SK-N-SH (cell line): ENCODE measurements around the gene TBCC. TPM values are rescaled to one million over a fixed set of nuclear protein-coding genes. Genes with fewer than 3 reads are reported as not detected.

Experiments used
- CTCF ChIA-PET: fragments of 300-600, 350-600 bp; formaldehyde crosslinking; extraction: SDS; loops from one replicate; lab custom pipeline; 2021; lab: Yijun Ruan, JAX
- POLR2A ChIA-PET: fragments of 350-600 bp; sonication (Branson Sonifier 250); formaldehyde crosslinking; extraction: SDS; loops from one replicate; lab custom pipeline; 2020; ENCODE audit warnings: antibody characterized with exemption, inconsistent platforms; lab: Yijun Ruan, JAX
- DNase-seq: peaks from one replicate; pipeline ENCODE4 v3.0.0; 2012
- H2AFZ ChIP-seq: fragments of 200-600 bp; sonication (generic); 2 replicates; pipeline ENCODE4 v1.8.1; 2016; ENCODE audit warnings: antibody characterized with exemption, mild to moderate bottlenecking, low read depth
- H3F3A ChIP-seq: fragments of 200-600 bp; sonication (generic); replicated peaks from 2 replicates; pipeline ENCODE3; 2016; ENCODE audit warnings: antibody characterized with exemption, mild to moderate bottlenecking; ENCODE audit not compliant: insufficient read depth
- H3K27ac ChIP-seq, 2 experiments: fragments of 200-500 bp in 1 of 2; fragments of 200-600 bp in 1 of 2; sonication (Bioruptor generic) in 1 of 2; sonication (generic), shearing (Covaris generic) in 1 of 2; 2 replicates each; pipeline versions ENCODE4 v1.5.1 to v1.6.1; 2014 to 2016; ENCODE audit warnings: low read depth in 2 of 2, inconsistent platforms in 1 of 2, low read length in 1 of 2, mild to moderate bottlenecking in 1 of 2, mixed read lengths in 1 of 2
- H3K27me3 ChIP-seq: fragments of 200-600 bp; sonication (generic), shearing (Covaris generic); 2 replicates; pipeline ENCODE4 v1.6.1; 2016; ENCODE audit warnings: mixed run types; ENCODE audit not compliant: insufficient read depth
- H3K36me3 ChIP-seq, 2 experiments: fragments of 200-500 bp in 1 of 2; fragments of 200-600 bp in 1 of 2; sonication (Bioruptor generic) in 1 of 2; sonication (generic) in 1 of 2; replicated peaks in 1 of 2; 2 replicates each; pipeline versions ENCODE3 to v1.5.1; 2014 to 2016; ENCODE audit warnings: low read length in 1 of 2, mild to moderate bottlenecking in 1 of 2; ENCODE audit not compliant: insufficient read depth in 2 of 2, control insufficient read depth in 1 of 2
- H3K4me1 ChIP-seq, 2 experiments: fragments of 200-500 bp in 1 of 2; fragments of 200-600 bp in 1 of 2; sonication (Bioruptor generic) in 1 of 2; sonication (generic), shearing (Covaris generic) in 1 of 2; 2 replicates each; pipeline versions ENCODE4 v1.5.1 to v1.6.1; 2014 to 2016; ENCODE audit warnings: low read depth in 1 of 2, low read length in 1 of 2, mixed run types in 1 of 2; ENCODE audit not compliant: insufficient read depth in 2 of 2, control insufficient read depth in 1 of 2
- H3K4me2 ChIP-seq: fragments of 200-600 bp; sonication (generic), shearing (Covaris generic); 2 replicates; pipeline ENCODE4 v1.6.1; 2017; ENCODE audit warnings: mixed run types
- H3K4me3 ChIP-seq, 2 experiments: fragments of 200-500 bp in 1 of 2; fragments of 200-600 bp in 1 of 2; sonication (Bioruptor generic) in 1 of 2; sonication (generic), shearing (Covaris generic) in 1 of 2; 2 replicates each; pipeline versions ENCODE4 v1.5.1 to v1.8.1; 2014 to 2016; ENCODE audit warnings: low read depth in 2 of 2, inconsistent platforms in 1 of 2, low read length in 1 of 2, mild to moderate bottlenecking in 1 of 2, mixed read lengths in 1 of 2, moderate library complexity in 1 of 2
- H3K79me2 ChIP-seq: fragments of 200-600 bp; sonication (generic); 2 replicates; pipeline ENCODE4 v1.8.1; 2017; ENCODE audit warnings: mild to moderate bottlenecking; ENCODE audit not compliant: insufficient read depth
- H3K9ac ChIP-seq: fragments of 200-600 bp; sonication (generic); 2 replicates; pipeline ENCODE4 v1.6.1; 2017; ENCODE audit warnings: mixed run types
- H3K9me2 ChIP-seq: fragments of 200-600 bp; sonication (generic); 2 replicates; pipeline ENCODE4 v1.6.1; 2017; ENCODE audit warnings: mixed run types
- H3K9me3 ChIP-seq: fragments of 200-600 bp; sonication (generic); 2 replicates; pipeline ENCODE4 v1.6.1; 2017; ENCODE audit warnings: mixed run types, mild to moderate bottlenecking, moderate library complexity
- H4K20me1 ChIP-seq: fragments of 200-600 bp; sonication (generic); 2 replicates; pipeline ENCODE4 v1.6.1; 2017; ENCODE audit warnings: mild to moderate bottlenecking, mixed run types; ENCODE audit not compliant: insufficient read depth
- CHD2 ChIP-seq: fragments of 150-350 bp; IDR thresholded peaks from 2 replicates; pipeline ENCODE4 v1.6.1; 2018; ENCODE audit warnings: low read length; ENCODE audit not compliant: partially characterized antibody
- EP300 ChIP-seq, 2 experiments: IDR thresholded peaks; 2 replicates each; pipeline versions ENCODE4 v1.4.0 to v1.6.1; 2012; ENCODE audit warnings: borderline replicate concordance in 1 of 2, low read depth in 1 of 2, low read length in 1 of 2
- EZH2phosphoT487 ChIP-seq: fragments of 200-600 bp; sonication (generic); IDR thresholded peaks from 2 replicates; pipeline ENCODE4 v1.6.1; 2017; ENCODE audit warnings: low read depth, mixed run types, mild to moderate bottlenecking, antibody characterized with exemption, moderate library complexity, borderline replicate concordance
- FOSL2 ChIP-seq: IDR thresholded peaks from 2 replicates; pipeline ENCODE4 v1.4.0; 2012; ENCODE audit warnings: low read depth, mild to moderate bottlenecking, moderate library complexity, borderline replicate concordance
- FOXM1 ChIP-seq: IDR thresholded peaks from 2 replicates; pipeline ENCODE4 v1.4.0; 2012; ENCODE audit warnings: low read depth, mild to moderate bottlenecking
- GABPA ChIP-seq: IDR thresholded peaks from 2 replicates; pipeline ENCODE4 v1.4.0; 2012; ENCODE audit warnings: low read depth, mild to moderate bottlenecking
- GATA2 ChIP-seq: sonication (generic); formaldehyde crosslinking; IDR thresholded peaks from 2 replicates; pipeline ENCODE4 v1.5.0; 2020; ENCODE audit warnings: mild to moderate bottlenecking, missing genetic modification reagents
- JUND ChIP-seq: IDR thresholded peaks from 2 replicates; pipeline ENCODE4 v1.4.0; 2012
- MXI1 ChIP-seq: IDR thresholded peaks from 2 replicates; pipeline ENCODE4 v1.6.1; 2012; ENCODE audit warnings: mild to moderate bottlenecking, low read depth, low read length, improper control_type of control experiment
- POLR2AphosphoS5 ChIP-seq: IDR thresholded peaks from 2 replicates; pipeline ENCODE4 v1.6.1; 2012; ENCODE audit warnings: low read depth, low read length
- RAD21 ChIP-seq: IDR thresholded peaks from 2 replicates; pipeline ENCODE4 v1.6.1; 2012; ENCODE audit warnings: mild to moderate bottlenecking, low read length
- RXRA ChIP-seq: IDR thresholded peaks from 2 replicates; pipeline ENCODE4 v1.4.0; 2012; ENCODE audit warnings: low read depth, mild to moderate bottlenecking, borderline replicate concordance
- SIN3A ChIP-seq: IDR thresholded peaks from 2 replicates; pipeline ENCODE4 v1.6.1; 2012; ENCODE audit warnings: low read depth, mild to moderate bottlenecking, low read length, moderate library complexity, borderline replicate concordance
- TAF1 ChIP-seq: IDR thresholded peaks from 2 replicates; pipeline ENCODE4 v1.6.1; 2012; ENCODE audit warnings: low read depth, mild to moderate bottlenecking, low read length, moderate library complexity, borderline replicate concordance
- YY1 ChIP-seq: IDR thresholded peaks from 2 replicates; pipeline ENCODE4 v1.4.0; 2012; ENCODE audit warnings: low read depth, mild to moderate bottlenecking
- WGBS: methylation state at CpG from one replicate; pipeline ENCODE4 v1.1.6; 2017; ENCODE audit warnings: low lambda C conversion rate; 5-methylcytosine and 5-hydroxymethylcytosine counted together
- polyA plus RNA-seq, 3 experiments: library from polyadenylated mRNA; depleted of rRNA; stranded (reverse); fragments of >200 nt; gene quantifications; 2 replicates each; pipeline ENCODE4 v1.2.3, GENCODE V29; 2012
- TF ChIP-seq, protein P1 (sequence below): IDR thresholded peaks from 2 replicates; pipeline ENCODE4; 2012
- TF ChIP-seq, protein P2 (sequence below): IDR thresholded peaks from 2 replicates; pipeline ENCODE4 v1.4.0; 2012; ENCODE audit warnings: low read depth, borderline replicate concordance
- TF ChIP-seq, protein P3 (sequence below): IDR thresholded peaks from 2 replicates; pipeline ENCODE4 v1.4.0; 2012; ENCODE audit warnings: low read depth
- TF ChIP-seq, protein P4 (sequence below): fragments of 150-350 bp; IDR thresholded peaks from 2 replicates; pipeline ENCODE4 v1.6.1; 2017; ENCODE audit warnings: antibody characterized with exemption, low read length, low read depth, borderline replicate concordance
- TF ChIP-seq, protein P5 (sequence below): IDR thresholded peaks from 2 replicates; pipeline ENCODE4 v1.4.0; 2012; ENCODE audit warnings: low read depth, borderline replicate concordance
- TF ChIP-seq, protein P6 (sequence below): IDR thresholded peaks from 2 replicates; pipeline ENCODE4 v1.6.1; 2012; ENCODE audit warnings: mild to moderate bottlenecking, low read depth, low read length, moderate library complexity

The TBCC gene
- polyA plus RNA-seq, 1 of the 3 experiments (the other 2 are of a cell fraction), result 18.2 TPM

DNA sequence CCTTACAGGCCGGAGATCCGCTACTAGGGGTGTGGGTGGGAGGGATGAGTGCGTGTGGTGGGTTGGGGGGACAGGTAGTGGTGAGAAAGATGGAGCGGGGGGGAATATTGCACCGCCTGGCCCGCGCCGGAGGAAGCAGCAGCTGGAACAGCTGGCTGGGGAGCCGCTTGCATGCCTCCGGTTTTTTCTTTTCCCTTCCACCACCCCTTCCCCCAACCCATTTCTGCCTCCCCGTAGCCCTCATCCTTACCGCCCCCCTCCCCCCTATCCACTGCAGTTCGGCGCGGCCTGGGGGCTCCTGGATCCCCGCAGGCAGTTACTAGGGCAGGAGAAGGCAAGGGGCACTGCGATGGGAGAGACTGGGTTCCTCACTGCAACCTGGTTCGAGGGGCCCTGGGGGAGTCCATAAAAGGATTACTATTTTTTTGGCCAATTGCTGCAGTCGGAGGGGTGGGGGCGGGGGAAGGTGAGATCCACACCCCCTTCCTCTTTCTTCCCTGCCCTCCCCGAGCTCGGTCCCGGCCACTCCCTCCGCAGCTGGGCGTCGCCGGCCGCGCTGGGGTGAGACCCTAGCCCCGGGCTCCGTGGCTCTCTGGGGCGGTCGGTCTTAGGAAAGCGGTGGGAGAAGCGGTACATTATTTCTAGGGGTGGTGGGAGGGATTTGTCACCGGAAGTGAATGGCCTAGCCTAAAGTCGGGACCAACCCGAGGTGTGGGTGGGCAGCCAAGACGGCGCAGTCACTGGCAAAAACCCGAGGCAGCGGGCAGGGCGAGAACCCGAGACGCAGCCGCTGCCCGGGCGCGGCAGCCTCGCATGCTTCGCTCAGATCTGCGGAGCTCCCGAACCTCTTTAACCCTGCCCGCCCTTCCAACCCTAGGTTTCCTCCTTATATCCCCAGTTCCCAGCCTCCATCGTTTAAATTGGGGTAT, 824 bp upstream of the TBCC start:
- POLR2A ChIA-PET, result interaction anchor here (0.7 to 4.4 kb wide), 18 partner anchors 14 to 487 kb away, joined by 3 to 59 read pairs (median 3); partner anchors contain the start of genes BICRAL, CNPY3, PEX6 and PPP2R5D
- H3F3A ChIP-seq, result peaks cover 28% of the 10 kb centered on the region
- H3K9me2 ChIP-seq, result no peaks in the 10 kb centered on the region
- H4K20me1 ChIP-seq, result peaks cover 7% of the 10 kb centered on the region; the same call in 1 of the 2 replicates
- no peaks in the 10 kb centered on the region for H3K27me3 ChIP-seq
- H3K27ac ChIP-seq, result peak overlapping the region; percentile 93 to 96
- peak overlapping the region; percentile 78 for H3K4me2 ChIP-seq
- H3K9me3 ChIP-seq, result no peaks in the 10 kb centered on the region
- DNase-seq, result peak; percentile 95
- H2AFZ ChIP-seq, result peak overlapping the region; percentile 69
- peak overlapping the region; percentile 82 for H3K9ac ChIP-seq
- H3K79me2 ChIP-seq, result peaks cover 41% of the 10 kb centered on the region
- CTCF ChIA-PET, result interaction anchor here (1.2 to 3.2 kb wide), 4 partner anchors 12 to 84 kb away, joined by 4 to 17 read pairs (median 6); partner anchors contain the start of gene BICRAL
- peak overlapping the region; percentile 67 to 73 for H3K4me3 ChIP-seq
- 2% methylated on average over 27 of the region's 55 CpGs for WGBS
- no peaks in the 10 kb centered on the region for H3K36me3 ChIP-seq
- peaks cover 19 to 29% of the 10 kb centered on the region in 2 experiments; a peak in 3 of 4 replicates for H3K4me1 ChIP-seq
- TF ChIP-seq, protein P1, sequence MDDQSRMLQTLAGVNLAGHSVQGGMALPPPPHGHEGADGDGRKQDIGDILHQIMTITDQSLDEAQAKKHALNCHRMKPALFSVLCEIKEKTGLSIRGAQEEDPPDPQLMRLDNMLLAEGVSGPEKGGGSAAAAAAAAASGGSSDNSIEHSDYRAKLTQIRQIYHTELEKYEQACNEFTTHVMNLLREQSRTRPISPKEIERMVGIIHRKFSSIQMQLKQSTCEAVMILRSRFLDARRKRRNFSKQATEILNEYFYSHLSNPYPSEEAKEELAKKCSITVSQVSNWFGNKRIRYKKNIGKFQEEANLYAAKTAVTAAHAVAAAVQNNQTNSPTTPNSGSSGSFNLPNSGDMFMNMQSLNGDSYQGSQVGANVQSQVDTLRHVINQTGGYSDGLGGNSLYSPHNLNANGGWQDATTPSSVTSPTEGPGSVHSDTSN, result 0 out of 2 replicates have a peak, but pooled peaks have one; percentile 27
- TF ChIP-seq, protein P2, sequence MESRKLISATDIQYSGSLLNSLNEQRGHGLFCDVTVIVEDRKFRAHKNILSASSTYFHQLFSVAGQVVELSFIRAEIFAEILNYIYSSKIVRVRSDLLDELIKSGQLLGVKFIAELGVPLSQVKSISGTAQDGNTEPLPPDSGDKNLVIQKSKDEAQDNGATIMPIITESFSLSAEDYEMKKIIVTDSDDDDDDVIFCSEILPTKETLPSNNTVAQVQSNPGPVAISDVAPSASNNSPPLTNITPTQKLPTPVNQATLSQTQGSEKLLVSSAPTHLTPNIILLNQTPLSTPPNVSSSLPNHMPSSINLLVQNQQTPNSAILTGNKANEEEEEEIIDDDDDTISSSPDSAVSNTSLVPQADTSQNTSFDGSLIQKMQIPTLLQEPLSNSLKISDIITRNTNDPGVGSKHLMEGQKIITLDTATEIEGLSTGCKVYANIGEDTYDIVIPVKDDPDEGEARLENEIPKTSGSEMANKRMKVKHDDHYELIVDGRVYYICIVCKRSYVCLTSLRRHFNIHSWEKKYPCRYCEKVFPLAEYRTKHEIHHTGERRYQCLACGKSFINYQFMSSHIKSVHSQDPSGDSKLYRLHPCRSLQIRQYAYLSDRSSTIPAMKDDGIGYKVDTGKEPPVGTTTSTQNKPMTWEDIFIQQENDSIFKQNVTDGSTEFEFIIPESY, result no peak
- TF ChIP-seq CHD2 (no peak), GATA2 (CRISPR knock-in tag) (no peak), FOSL2 (0 out of 2 replicates have a peak, but pooled peaks have one; percentile 1), RXRA (no peak), FOXM1 (no peak), MXI1 (no peak; the same call in 1 of the 2 replicates), JUND (no peak), POLR2AphosphoS5 (peak; percentile 87), EP300 (IDR thresholded peaks at IDR 0.05; ENCODE audit: borderline replicate concordance in 1 of 2, low read depth in 1 of 2, low read length in 1 of 2) (peak in 1 of 2 experiments; percentile 21; a peak in 1 of 4 replicates), GABPA (peak; percentile 74), TAF1 (peak; percentile 86), YY1 (no peak), EZH2phosphoT487 (no peak), SIN3A (no peak), RAD21 (no peak)
- TF ChIP-seq, protein P3, sequence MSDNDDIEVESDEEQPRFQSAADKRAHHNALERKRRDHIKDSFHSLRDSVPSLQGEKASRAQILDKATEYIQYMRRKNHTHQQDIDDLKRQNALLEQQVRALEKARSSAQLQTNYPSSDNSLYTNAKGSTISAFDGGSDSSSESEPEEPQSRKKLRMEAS, result peak; percentile 37; the same call in 1 of the 2 replicates
- TF ChIP-seq, protein P4, sequence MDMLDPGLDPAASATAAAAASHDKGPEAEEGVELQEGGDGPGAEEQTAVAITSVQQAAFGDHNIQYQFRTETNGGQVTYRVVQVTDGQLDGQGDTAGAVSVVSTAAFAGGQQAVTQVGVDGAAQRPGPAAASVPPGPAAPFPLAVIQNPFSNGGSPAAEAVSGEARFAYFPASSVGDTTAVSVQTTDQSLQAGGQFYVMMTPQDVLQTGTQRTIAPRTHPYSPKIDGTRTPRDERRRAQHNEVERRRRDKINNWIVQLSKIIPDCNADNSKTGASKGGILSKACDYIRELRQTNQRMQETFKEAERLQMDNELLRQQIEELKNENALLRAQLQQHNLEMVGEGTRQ, result no peak
- TF ChIP-seq, protein P5, sequence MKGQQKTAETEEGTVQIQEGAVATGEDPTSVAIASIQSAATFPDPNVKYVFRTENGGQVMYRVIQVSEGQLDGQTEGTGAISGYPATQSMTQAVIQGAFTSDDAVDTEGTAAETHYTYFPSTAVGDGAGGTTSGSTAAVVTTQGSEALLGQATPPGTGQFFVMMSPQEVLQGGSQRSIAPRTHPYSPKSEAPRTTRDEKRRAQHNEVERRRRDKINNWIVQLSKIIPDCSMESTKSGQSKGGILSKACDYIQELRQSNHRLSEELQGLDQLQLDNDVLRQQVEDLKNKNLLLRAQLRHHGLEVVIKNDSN, result no peak
- TF ChIP-seq, protein P6, sequence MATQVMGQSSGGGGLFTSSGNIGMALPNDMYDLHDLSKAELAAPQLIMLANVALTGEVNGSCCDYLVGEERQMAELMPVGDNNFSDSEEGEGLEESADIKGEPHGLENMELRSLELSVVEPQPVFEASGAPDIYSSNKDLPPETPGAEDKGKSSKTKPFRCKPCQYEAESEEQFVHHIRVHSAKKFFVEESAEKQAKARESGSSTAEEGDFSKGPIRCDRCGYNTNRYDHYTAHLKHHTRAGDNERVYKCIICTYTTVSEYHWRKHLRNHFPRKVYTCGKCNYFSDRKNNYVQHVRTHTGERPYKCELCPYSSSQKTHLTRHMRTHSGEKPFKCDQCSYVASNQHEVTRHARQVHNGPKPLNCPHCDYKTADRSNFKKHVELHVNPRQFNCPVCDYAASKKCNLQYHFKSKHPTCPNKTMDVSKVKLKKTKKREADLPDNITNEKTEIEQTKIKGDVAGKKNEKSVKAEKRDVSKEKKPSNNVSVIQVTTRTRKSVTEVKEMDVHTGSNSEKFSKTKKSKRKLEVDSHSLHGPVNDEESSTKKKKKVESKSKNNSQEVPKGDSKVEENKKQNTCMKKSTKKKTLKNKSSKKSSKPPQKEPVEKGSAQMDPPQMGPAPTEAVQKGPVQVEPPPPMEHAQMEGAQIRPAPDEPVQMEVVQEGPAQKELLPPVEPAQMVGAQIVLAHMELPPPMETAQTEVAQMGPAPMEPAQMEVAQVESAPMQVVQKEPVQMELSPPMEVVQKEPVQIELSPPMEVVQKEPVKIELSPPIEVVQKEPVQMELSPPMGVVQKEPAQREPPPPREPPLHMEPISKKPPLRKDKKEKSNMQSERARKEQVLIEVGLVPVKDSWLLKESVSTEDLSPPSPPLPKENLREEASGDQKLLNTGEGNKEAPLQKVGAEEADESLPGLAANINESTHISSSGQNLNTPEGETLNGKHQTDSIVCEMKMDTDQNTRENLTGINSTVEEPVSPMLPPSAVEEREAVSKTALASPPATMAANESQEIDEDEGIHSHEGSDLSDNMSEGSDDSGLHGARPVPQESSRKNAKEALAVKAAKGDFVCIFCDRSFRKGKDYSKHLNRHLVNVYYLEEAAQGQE, result no peak
